Medulla oblongata (tissue), 1 donor: ENCODE results near the gene PELI2.

Experiments used
- DNase-seq: peaks from one replicate; pipeline ENCODE4 v3.0.0-alpha.2; 2015; ENCODE audit errors: extremely low spot score

The PELI2 gene

GRCh38 chr14:56299306-56299984, 181.2 kb downstream of the PELI2 start:
- DNase-seq: no peak

GRCh38 chr14:56300495-56300894, 182.3 kb downstream of the PELI2 start:
- DNase-seq: no peak

DNA sequence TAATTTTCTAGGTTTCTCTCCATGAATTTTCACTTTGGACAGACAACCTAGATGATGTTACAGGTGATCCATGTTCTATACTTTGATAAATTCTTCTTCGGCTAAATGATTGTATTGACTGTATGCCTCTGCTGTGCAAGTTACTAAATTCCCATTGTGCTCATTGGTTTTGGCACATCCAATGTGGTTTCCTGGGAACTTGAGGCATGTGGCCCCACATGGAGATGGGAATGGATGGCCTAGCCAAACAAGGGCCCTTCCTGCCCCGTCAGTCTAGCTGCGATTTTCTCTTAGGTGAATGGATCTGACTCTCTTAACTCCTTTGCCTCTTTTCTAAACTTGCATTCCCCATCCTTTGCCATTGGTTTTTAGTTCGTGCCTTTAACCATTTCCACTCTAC, 186.2 kb downstream of the PELI2 start:
- DNase-seq: no peak

DNA sequence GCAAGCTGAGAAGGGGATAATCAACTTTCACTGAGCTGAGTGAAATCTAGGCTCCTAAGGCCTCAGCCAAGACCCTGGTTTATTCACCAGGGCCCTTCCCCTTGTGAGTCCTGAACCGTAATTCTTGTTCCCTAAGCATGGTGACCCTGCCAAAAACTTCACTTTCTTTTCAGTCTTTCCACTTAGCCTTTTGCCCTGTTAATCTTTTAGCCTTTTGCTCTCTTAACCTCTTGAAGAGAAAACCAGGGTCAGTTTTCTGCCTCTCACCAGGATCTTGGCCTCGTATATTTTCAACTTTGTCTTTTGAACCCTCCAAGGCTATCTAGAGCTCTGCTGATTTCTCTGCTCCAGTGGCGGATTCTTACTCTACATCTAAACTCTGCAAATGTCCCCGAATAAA, 191.0 kb downstream of the PELI2 start:
- no peak for DNase-seq

DNA sequence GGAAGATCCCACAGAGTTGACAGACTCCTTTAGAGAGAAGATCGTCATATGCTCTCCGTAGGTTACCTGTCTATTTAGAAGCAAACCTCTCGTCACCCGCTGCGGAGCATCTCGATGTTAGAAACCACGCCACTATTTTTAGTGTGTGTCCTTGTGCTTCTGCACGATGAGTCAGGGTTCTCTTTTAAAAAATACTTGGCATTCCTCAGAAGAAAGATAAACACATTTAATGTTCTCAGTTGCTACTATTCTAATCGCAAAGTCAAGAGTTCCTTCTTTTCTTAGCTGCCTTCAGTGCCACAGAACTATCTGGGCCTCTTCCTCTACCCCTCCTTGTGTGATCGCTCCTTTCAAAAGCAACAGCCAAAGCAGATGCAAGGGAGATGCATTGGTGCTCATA, 192.4 kb downstream of the PELI2 start:
- DNase-seq: no peak

- no peak for DNase-seq
Measured at GRCh38 chr14:56313789-56314188, 195.6 kb downstream of the PELI2 start.

DNA sequence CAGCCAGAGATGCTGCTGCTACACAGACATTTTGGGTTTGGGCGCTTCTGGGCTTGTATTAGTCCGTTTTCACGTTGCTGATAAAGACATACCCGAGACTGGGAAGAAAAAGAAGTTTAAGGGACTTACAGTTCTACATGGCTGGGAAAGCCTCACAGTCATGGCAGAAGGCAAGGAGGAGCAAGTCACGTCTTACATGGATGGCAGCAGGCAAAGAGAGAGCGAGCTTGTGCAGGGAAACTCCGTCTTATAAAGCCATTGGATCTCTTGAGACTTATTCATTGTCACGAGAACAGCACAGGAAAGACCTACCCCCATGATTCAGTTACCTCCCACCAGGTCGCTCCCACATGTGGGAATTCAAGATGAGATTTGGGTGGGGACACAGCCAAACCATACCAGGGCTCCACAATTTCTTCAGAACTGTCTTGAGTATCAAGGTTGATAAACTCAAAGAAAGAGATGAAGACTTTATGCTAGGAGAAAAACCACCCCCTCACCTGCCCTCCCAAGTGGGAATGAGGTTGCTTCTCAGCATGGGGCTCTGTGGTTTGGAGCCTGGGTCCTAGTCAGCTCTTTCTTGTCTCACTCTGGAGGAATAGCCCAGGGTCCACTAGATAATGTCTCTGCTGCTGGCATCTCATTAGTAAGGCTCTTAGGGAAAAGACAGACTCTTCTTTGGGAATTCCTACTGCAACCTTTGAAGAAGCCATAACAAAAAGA, 200.3 kb downstream of the PELI2 start:
- no peak for DNase-seq

DNA sequence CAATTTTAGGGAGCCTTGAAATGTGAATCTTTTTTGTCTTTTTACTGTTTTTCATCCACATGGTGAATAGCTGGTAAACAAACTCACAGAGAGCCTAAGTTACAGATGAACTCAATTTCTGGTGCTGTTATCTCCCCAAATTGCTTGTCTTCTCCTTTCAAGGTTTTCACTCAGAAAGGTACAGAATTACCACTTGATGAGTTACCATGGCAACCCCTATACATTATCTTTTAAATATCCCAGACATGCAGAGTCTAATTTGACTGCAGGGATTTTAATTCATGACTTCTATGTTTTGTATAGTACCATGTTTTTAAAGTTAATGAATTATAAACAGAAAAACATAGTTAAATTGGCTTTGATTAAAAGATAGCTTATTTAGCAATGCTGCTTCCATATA, 203.7 kb downstream of the PELI2 start:
- no peak for DNase-seq

DNA sequence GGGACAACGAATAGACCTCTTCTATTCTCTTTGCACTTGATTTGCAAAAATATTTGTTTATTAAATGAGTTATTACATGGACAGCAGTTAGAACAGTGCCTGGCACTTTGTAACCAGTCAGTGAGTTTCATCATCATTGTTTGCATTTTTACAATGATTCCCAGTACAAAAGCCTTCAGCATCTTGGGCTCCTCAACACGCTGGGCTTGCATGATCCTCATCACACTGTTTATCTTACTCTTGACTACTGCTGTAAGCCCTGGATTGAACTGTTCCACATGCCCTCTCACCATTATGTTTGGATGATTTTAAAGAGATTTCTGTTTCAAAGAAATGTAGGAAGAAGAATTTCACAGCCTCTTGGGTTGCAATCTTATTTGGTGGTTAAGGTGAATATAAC, 204.3 kb downstream of the PELI2 start:
- no peak for DNase-seq

GRCh38 chr14:56324454-56324853, 206.2 kb downstream of the PELI2 start:
- DNase-seq: no peak

GRCh38 chr14:56324856-56325699, 206.9 kb downstream of the PELI2 start:
- DNase-seq: no peak

DNA sequence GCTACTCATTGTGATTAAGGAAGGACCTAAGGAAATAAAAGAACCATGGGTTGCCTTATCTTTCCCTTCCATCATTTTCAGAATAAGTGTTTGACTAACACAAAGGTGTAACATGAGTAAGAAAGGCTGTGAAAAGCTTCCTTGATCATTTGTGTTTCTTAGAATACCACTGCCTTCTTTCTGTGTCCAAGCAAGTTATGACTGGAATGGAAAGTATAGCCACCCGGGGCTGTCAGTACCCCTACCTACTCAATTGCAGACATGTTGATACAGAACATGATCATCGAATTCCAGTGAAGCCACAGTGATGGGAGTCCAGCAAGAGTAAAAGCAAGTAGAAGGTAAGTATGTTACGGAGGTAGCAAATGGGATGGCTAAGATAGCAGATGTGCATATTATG, 209.8 kb downstream of the PELI2 start:
- no peak for DNase-seq

DNA sequence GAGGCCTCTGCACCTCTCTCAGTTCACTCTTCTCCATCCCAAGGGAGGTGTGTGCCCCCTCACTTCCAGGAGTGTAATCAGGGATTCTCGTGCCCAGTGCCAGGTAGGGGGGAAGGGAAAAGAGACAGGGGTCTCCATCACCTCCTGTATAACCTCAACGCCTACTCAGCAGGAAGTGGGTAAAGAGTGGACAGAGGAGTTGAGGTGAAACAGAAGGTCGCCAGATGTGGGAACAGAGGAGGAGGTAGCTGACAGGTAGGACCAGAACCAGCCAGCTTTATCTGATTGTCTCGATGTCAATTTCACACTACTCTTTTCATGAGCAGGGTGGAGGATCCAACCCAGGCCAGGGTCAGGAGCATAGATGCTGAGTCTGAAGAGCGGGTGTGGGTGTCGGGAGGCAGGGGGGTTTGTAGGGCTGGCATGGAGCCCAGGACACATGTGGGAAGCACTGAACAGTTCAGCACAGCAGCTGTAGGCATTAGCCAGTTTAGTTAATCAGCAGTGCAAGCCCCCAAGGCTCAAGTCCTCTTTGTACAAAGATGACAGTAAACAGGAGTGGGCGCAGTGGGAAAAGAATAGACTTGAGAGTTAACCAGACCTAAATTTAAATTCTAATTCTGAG, 213.5 kb downstream of the PELI2 start:
- no peak for DNase-seq

- DNase-seq: peak; percentile 14
Measured at GRCh38 chr14:56333359-56334292, 215.4 kb downstream of the PELI2 start.

DNA sequence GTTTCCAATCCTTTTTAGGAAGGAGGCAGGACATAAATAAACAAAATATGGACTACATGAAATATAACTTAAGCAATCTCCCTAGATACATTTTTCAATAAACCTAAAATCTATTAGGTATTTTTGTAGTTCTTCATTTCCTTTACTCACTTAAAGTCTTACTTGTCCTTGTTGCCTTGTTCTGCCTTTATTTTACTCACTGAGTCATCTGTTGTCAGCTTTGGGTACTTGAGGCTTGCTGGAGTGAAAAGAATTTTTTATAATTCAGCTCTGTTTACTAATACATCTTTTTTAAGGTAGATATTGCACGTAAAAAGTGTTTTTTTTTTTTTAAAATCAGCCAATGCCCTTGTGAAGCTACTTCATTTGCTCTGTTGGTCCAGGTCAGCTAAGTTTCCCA, 216.2 kb downstream of the PELI2 start:
- DNase-seq: no peak

DNA sequence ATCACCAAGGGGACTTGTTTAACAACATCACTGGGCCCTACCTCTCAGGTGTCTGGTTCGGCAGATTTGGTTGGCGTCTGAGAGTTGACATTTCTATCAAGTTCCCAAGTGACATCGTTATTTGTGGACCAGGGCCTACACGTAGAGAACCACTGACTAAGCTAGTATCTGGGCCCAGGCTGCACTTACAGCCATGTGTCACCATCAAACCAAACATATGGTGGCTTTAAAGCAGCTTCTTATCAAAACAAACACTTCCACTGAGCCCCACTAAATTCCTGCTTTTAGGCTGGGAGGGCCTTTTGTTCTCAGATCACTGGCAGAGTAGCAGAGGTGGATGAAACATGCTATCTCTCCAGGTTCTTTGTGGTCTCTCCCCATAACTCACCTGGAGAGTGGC, 220.5 kb downstream of the PELI2 start:
- DNase-seq: no peak

DNA sequence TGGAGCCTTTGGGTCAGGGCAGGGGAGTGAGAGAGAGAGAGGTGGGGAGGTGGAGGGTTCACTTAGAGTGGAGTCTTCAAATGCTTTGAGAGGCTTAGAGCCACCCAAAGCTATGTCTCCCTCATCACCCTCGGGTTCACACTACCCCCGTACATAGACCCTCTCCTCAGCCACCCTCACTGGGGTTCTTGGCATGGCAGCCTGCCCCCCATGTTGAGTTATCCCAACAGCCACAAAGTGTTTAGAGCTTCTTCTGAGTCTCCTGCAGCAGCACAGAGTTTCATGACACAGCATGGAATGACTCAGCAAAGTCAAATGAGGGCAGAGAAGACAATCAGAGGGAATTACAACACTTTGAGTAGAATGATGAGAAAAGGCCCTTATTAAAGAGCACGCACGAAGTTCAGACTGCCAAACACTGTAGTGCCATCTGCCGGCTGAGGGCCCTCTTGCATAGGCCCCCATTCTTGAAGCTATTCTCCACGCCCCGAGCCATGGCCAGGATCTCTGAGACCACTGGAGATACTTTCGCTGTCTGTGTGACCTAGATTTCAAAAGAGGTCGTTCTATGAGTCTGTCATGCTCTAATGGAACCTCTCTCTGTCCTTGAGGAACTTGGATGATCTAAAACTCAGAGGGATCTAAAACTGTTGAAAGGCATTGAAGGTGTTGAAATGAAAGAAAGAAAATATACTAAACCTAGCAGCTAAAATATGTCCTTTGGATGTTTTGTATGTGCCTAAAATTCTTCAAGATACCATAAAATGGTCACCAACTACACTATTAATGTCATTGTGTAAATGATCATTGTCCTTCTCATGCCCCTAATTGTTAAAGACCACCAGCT, 221.9 kb downstream of the PELI2 start:
- peak; percentile 92 for DNase-seq

GRCh38 chr14:56340932-56341331, 222.7 kb downstream of the PELI2 start:
- no peak for DNase-seq

DNA sequence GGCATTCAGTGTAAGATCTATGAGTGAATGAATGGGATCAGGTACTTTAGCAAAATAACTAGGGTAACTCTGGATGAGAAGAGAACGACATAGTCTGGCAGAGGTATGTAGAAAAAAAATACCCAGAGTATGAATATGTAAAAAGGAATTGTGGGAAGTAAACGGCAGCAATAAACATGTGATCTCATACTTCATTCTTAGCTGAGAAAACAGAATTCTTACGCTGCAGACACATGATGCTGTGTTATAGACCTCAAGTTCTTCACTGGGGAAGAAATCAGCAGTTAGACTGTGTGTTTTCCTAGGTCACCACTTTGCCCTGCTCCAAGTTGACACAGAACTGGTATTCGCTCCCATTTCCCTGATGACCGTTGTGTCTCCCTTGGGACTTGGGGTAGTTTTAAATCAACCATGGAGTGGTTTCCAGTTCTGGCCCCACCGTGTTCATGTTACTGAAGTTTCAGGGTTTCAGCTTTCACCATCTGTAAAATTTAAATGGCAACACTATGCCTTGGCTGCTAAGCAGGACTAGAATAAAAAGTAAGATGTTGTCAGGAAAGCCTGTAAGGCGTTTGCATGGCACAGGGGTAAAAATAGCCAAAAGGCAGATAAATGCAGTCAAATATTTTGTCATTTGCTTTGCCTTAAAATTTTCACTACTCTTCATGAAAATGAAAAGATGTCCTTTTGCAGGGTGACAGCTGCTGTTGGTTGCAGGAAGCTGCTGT, 223.7 kb downstream of the PELI2 start:
- no peak for DNase-seq
